Hepatocyte (in vitro differentiated cells): Measurements from ENCODE around the gene GSAP.

Experiments used
- CTCF ChIP-seq: fragments of 200-600 bp; sonication (generic); IDR thresholded peaks from 2 replicates; pipeline ENCODE4 v1.5.1; 2016; ENCODE audit warnings: antibody characterized with exemption, mild to moderate bottlenecking; ENCODE audit not compliant: poor library complexity
- EZH2phosphoT487 ChIP-seq: fragments of 200-600 bp; sonication (generic); IDR thresholded peaks from one replicate; pipeline ENCODE4 v1.6.1; 2018; ENCODE audit warnings: antibody characterized with exemption, mild to moderate bottlenecking, low read depth, moderate library complexity; ENCODE audit not compliant: unreplicated experiment, severe bottlenecking

- TF ChIP-seq CTCF (no peak), EZH2phosphoT487 (no peak)
These were observed 32.8 kb downstream of the GSAP start for GRCh38 chr7:77383333-77383740.
